Vagina (tissue), 2 donors: ENCODE data around the gene YWHAB. TPM values are rescaled to one million over a fixed set of nuclear protein-coding genes. Genes with fewer than 3 reads are reported as not detected.

Experiments
- DNase-seq, 2 donors: peaks; one replicate each; pipeline ENCODE4 v3.0.0-alpha.2; 2017; ENCODE audit errors: extremely low spot score in 2 of 2
- H3K27ac ChIP-seq: fragments of 200-600 bp; sonication (generic); one replicate; pipeline ENCODE4 v1.5.1; 2019
- H3K27me3 ChIP-seq: fragments of 200-600 bp; sonication (generic); one replicate; pipeline ENCODE4 v1.5.1; 2019
- H3K36me3 ChIP-seq, 2 donors: fragments of 200-600 bp; sonication (generic); one replicate each; pipeline ENCODE4 v1.5.1; 2017 to 2019
- H3K4me1 ChIP-seq: fragments of 200-600 bp; sonication (generic); one replicate; pipeline ENCODE4 v1.5.1; 2019
- H3K4me3 ChIP-seq, 2 donors: fragments of 200-600 bp; sonication (generic); 1 replicate in 1 of 2; 2 replicates in 1 of 2; pipeline ENCODE4 v1.5.1; 2016 to 2019
- H3K9me3 ChIP-seq: fragments of 200-600 bp; sonication (generic); one replicate; pipeline ENCODE4 v1.5.1; 2019
- POLR2A ChIP-seq, 2 donors: fragments of 450-650 bp; IDR thresholded peaks; one replicate each; pipeline ENCODE4 v1.6.1; 2017; ENCODE audit warnings: antibody characterized with exemption in 2 of 2, mild to moderate bottlenecking in 2 of 2, moderate library complexity in 2 of 2
- POLR2AphosphoS5 ChIP-seq, 2 donors: sonication (generic); formaldehyde crosslinking; IDR thresholded peaks; one replicate each; pipeline ENCODE4 v1.9.0; 2017; ENCODE audit warnings: antibody characterized with exemption in 2 of 2, mild to moderate bottlenecking in 2 of 2, low read depth in 1 of 2; ENCODE audit not compliant: insufficient read depth in 1 of 2
- intact Hi-C: fragments of 100-400 bp; cut with DNase I; formaldehyde crosslinking; loops from one replicate; pipeline ENCODE4 v1.15.1; 2023
- total RNA-seq: library from RNA; depleted of rRNA; stranded (reverse); fragments of >200 nt; gene quantifications from one replicate; pipeline ENCODE4 v1.2.3, GENCODE V29; 2016
- TF ChIP-seq, protein P1 (sequence below), 3 experiments: fragments of 450-650 bp in 2 of 3; fragments of 200-600 bp in 1 of 3; sonication (generic) in 1 of 3; IDR thresholded peaks; one replicate each; pipeline ENCODE4 v1.5.1; 2017 to 2019; ENCODE audit warnings: antibody characterized with exemption in 3 of 3, mild to moderate bottlenecking in 2 of 3, moderate library complexity in 2 of 3

YWHAB gene
- total RNA-seq, 1 donor from 2014 or later, result 87.4 TPM

DNA sequence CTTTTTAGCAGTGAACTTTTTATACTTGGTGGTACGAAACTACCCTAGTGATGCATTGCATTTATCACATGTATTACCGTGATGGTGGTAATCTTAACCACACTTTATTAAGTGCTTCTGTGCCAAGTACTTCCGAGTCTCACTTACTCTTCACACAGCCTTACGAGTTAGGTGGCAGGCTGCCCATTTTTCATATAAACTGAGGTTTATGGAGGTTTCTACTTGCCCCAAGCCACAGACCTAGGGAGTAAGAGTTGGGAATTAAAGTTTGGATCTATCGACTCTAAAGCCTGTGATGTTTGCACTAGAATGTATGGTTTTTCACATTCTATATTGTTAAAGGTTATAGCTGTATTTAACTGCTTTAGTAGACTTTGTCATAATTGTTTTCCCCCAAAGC is 18.9 kb downstream of the YWHAB start:
- Histone ChIP-seq H3K27ac (no peak overlapping the region), H3K4me1 (peaks cover 17% of the 10 kb centered on the region), H3K27me3 (no peaks in the 10 kb centered on the region), H3K4me3 (no peak overlapping the region), H3K36me3 (peaks cover 0 to 59% of the 10 kb centered on the region in 2 donors), H3K9me3 (no peaks in the 10 kb centered on the region)
- DNase-seq, result no peak
- intact Hi-C loops, result no loop called here
- TF ChIP-seq POLR2AphosphoS5 (IDR thresholded peaks at IDR 0.05; ENCODE audit: insufficient read depth in 1 of 2, low read depth in 1 of 2) (no peak), POLR2A (IDR thresholded peaks at IDR 0.05) (no peak)
- TF ChIP-seq, protein P1, sequence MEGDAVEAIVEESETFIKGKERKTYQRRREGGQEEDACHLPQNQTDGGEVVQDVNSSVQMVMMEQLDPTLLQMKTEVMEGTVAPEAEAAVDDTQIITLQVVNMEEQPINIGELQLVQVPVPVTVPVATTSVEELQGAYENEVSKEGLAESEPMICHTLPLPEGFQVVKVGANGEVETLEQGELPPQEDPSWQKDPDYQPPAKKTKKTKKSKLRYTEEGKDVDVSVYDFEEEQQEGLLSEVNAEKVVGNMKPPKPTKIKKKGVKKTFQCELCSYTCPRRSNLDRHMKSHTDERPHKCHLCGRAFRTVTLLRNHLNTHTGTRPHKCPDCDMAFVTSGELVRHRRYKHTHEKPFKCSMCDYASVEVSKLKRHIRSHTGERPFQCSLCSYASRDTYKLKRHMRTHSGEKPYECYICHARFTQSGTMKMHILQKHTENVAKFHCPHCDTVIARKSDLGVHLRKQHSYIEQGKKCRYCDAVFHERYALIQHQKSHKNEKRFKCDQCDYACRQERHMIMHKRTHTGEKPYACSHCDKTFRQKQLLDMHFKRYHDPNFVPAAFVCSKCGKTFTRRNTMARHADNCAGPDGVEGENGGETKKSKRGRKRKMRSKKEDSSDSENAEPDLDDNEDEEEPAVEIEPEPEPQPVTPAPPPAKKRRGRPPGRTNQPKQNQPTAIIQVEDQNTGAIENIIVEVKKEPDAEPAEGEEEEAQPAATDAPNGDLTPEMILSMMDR (IDR thresholded peaks at IDR 0.05), result no peak

DNA sequence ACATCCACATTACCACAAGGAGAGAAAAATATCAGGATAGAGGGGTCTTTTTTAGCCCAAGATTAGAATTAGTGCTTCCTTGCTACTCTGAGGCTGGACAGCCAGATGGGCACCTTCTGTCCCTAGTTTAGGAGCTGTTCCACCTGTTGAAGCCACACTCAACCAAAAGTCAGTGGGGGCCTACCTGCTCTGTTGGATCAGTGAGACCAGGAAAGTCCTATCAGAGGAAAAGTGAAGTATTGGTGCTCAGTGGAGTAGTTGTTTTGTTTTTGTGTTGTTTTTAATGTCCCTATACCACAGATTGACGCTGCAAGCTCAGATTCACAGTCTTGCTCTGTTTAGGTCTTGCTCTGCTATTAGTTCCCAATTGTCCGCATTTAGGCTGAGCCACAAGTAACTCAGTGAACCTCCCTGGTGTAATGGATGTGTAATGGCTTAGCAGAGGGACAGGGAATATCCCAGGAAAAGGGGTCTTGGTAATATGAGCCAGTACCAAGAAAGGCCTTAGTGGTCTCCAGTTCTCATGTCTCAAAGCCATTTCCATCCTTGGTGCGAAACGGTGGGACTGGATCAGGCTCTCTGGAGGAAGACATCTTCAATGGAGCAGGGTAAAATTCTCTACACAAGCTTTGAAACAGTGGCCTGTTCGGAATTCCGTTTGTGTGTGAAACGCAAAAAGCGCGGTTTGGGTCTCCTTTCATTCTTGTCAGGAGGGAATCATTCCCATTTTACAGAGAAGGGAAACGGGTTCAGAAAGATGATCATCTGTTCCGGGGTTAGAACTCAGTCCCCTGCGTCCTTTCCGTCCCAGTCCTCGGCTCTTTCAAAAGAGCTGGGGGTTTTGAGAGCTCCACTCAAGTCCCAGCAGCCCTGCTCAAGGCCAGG is 23.7 kb downstream of the YWHAB start:
- peaks cover 17% of the 10 kb centered on the region for H3K4me1 ChIP-seq
- TF ChIP-seq, protein P1 (IDR thresholded peaks at IDR 0.05), result no peak
- TF ChIP-seq POLR2A (IDR thresholded peaks at IDR 0.05) (no peak), POLR2AphosphoS5 (IDR thresholded peaks at IDR 0.05; ENCODE audit: insufficient read depth in 1 of 2, low read depth in 1 of 2) (no peak)
- intact Hi-C loops, result no loop called here
- H3K27me3 ChIP-seq, result no peaks in the 10 kb centered on the region
- DNase-seq, result peak in 1 of 2 donors; percentile 84
- H3K36me3 ChIP-seq, result peaks cover 0 to 31% of the 10 kb centered on the region in 2 donors
- H3K9me3 ChIP-seq, result no peaks in the 10 kb centered on the region
- H3K27ac ChIP-seq, result no peak overlapping the region
- H3K4me3 ChIP-seq, result peak overlapping the region; percentile 53 to 57

DNA sequence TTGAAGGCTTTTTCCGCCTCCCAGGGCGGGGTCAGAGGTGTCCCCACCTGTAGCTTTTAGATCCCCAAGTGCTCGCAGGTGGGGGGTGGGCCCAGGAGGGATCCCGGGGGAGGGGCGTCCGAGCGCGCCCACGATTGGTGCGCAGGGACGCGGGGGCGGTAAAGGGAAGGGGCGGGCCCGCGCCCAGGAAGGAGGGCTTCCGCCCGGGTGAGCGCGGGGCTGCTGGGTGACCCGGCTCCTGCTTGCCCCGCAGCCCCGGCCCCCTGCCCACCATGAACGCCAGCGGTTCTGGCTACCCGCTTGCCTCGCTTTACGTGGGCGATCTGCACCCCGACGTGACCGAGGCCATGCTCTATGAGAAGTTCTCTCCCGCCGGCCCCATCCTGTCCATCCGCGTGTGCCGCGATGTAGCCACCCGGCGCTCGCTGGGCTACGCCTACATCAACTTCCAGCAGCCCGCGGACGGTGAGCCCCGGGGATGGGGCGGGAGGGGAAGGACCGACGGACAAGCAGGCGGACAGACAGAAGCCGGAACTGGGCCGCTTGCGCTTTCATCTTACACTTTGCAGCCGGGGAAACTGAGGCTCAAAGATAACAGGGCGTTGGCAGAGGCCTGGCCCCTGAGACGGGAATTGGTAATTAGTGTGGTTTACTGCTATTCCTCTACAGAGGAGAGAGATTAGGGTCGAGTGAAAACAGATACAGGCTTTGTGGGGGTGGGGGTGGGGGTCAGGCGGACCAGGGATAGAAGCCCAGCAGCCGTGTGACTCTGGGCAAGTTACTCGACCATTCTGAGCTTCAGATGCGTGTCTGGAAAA is 24.6 kb downstream of the YWHAB start, which contains the start of gene PABPC1L:
TSS of gene PABPC1L (plus strand) at position 189 of the 818 bp plus-strand sequence. CDS start at position 273, 84 bp downstream.
- no peak within 1 kb of the TSS for H3K27ac ChIP-seq
- peak within 1 kb of the TSS; percentile 53 to 57 for H3K4me3 ChIP-seq
- intact Hi-C loops, result no loop called here
- DNase-seq, result peak in 1 of 2 donors; percentile 75
- H3K9me3 ChIP-seq, result no peaks in the 10 kb centered on the region
- peaks cover 17% of the 10 kb centered on the region for H3K4me1 ChIP-seq
- H3K27me3 ChIP-seq, result no peaks in the 10 kb centered on the region
- H3K36me3 ChIP-seq, result peaks cover 0 to 22% of the 10 kb centered on the region in 2 donors
- TF ChIP-seq POLR2A (IDR thresholded peaks at IDR 0.05) (no peak), POLR2AphosphoS5 (IDR thresholded peaks at IDR 0.05; ENCODE audit: insufficient read depth in 1 of 2, low read depth in 1 of 2) (no peak)
- TF ChIP-seq, protein P1 (IDR thresholded peaks at IDR 0.05), result no peak

DNA sequence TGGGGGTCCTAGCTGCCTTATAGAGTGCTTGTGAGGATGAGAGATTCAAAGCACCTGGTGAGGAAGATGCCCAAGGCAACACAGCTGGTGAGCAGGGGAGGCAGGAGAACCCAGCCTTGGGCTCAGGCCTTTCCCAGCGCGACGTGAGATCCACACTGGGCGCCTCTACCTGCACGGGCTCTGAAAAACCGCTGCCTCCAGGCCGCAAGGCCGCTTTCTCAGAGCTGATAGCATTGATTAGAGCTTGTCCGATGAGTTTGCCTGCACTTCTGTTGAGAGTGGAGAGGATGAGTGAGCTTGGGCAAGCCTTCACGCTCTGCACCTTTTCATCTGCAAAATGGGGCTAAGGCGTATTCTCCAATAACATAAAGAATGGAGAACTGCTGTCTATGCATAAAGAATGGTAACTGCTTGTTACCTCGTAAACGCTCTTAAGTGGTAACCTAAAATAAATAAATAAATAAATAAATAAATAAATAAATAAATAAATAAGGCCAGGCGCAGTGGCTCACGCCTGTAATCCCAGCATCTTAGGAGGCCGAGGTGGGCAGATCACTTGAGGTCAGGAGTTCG is 25.3 kb downstream of the YWHAB start:
- peak in 1 of 2 donors; percentile 42 for DNase-seq
- H3K9me3 ChIP-seq, result no peaks in the 10 kb centered on the region
- H3K27me3 ChIP-seq, result no peaks in the 10 kb centered on the region
- H3K27ac ChIP-seq, result no peak overlapping the region
- H3K4me1 ChIP-seq, result peaks cover 17% of the 10 kb centered on the region
- H3K4me3 ChIP-seq, result peak overlapping the region in 1 of 2 donors; percentile 53
- TF ChIP-seq POLR2A (IDR thresholded peaks at IDR 0.05) (no peak), POLR2AphosphoS5 (IDR thresholded peaks at IDR 0.05; ENCODE audit: insufficient read depth in 1 of 2, low read depth in 1 of 2) (no peak)
- TF ChIP-seq, protein P1 (IDR thresholded peaks at IDR 0.05), result no peak
- intact Hi-C loops, result no loop called here
- peaks cover 0 to 17% of the 10 kb centered on the region in 2 donors for H3K36me3 ChIP-seq
